GM19467 (cell line): ENCODE measurements around the gene RALGPS1.

Source experiments
- ATAC-seq: cut with Tn5 transposase; IDR thresholded peaks from one replicate; pipeline ENCODE4 v1.9.1; 2021; ENCODE audit warnings: mild to moderate bottlenecking, moderate library complexity; ENCODE audit not compliant: unreplicated experiment

RALGPS1 gene

DNA sequence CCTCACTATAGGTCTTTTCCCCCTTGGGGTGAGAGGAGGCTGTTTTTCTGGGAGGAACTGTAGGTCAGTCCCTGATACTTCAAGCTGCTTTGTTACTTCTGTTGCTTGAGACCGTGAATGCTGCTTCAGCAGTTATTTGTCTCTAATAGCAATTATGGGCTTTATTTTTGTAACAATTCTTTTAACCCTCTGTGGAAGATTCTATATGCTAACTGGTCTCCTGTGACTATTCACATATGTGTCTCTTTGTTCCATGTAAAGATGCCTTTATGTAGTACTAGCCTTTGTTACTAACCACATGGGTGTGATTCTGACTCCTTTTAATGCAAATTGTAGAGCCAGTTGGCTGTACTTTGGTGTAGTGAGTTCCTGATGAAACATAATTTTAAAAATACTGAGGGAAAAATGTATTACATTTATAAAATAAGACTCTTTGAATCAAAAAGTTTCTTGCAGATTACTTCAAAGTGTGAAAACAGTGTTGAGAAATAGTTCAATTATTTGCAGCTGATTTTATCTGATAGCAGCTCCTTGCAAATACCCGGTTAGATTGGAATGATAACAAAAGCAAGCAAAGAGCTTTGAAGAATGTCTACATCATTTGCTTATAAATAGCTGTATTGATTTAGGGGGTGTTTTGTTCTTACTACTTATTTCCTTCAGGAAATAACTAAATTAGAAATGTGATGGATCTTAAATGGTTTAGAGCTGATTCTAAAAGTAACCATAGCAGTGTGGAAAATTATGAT is 161.2 kb downstream of the RALGPS1 start:
- ATAC-seq, result no peak

DNA sequence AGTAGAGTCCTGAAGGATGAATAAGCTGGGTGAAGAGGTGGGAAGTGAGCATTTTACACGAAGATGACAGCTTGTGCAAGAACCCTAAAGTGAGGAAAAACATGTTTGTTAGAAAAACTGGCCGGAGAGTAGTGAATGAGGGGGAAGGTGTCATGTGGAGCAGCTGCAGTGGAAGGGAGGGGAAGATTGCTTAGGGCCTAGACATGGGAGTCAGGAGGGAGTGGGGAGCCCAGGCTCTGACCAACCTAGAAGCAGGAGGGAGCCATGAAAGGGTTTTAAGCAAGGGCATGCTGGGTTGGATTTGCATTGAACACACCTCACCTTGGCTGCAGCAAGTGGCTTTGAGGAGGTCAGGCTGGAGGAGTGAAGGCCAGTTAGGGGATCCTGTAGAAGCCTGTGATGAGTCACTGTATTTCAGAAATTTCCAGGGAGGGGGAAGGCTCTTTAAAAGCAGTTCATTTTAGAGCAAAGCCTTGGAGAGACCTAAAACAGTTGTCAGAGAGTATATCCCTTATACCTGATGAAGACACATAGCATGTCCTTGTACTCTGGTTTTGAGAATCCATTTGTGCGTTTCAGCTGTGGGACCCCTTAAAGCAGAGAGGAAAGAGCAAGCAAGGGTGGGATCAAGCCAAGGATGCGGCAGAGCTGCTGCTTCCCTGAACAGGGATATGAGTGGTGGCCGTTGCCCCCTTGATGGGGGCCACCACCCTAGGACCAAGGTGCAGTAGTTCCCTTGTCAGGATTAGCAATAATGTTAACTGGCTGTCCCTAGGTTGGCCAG is 162.5 kb downstream of the RALGPS1 start:
- no peak for ATAC-seq

DNA sequence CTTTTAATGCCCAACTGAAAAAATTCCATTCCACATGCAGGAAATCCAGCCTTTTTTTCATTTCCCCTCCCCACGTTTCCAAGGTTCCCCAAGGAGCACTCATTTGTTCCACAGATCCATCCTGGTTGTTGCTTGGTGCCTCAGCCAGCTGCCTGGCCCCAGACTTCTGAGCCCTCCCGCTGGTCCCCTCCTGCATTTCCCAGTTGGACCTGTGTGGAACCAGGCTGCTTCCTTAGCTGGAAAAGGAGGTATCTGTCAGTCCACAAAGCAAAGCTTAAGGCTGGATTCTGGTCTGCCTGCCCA is 163.0 kb downstream of the RALGPS1 start:
- ATAC-seq, result no peak

DNA sequence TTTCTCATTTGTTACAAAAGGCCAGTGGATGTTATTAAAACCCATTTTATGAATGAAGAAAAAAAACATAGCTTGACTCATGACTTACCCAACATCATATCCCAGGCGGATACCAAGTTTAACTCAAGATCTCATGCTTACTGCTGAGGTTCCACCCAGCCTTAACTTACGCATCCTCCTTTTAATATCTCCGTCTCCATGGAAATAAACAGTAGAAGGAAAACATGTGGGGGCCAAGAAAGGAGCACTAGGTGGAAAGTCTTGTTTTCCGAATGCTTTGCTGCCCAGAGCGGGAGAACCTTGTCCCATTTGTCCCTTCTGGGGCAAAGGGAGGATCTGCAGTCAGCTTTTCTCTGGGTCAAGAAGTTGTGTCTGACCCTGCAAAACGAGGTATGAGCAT is 163.8 kb downstream of the RALGPS1 start:
- no peak for ATAC-seq

DNA sequence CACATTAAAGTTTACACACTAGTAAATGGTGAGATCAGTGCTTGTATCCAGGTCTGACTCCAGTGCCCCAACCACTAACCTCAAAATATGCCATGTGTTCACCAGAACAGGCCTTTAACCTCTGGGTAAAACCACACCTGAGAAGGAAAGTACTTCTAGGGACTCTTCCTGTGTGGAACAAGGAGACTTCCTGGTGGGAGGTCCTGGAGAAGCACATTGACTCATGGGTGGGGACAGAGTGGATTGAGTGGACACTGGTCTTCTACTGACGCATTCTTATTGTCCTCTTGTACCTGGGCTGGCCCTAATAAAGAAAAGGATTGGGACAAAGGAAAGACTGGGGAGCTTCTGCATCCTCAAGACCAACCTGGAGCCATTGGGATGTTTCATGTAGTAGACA is 164.4 kb downstream of the RALGPS1 start:
- no peak for ATAC-seq

DNA sequence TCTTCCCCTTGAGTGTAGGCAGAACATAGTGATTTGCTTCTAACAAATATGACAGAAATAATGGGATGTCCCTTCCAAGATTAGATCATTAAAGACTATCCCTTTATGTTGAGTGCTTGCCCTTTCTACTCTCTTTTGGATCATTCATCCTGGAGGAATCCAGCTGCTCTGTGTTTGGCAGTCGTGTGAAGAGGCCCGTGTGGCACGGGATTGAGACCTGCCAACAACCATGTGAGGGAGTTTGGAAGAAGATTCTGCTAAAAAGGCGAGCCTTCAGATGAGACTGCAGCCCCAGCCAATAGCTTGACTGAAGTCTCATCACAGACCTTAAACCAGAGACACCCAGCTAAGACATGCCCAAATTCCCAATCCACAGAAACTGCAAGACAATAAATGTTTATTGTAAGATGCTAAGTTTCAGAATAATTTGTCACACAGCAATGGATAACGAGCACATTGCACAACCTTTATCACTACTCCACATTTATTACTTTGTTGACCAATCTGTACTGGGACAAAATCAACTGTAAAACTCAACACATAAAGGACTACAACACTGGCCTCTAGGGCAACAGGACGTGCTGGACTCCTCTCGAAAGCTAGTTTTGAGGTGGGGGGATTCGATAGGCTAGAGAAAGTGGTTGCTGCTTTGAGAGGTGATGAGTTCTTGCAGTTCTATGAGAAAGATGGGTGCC is 165.0 kb downstream of the RALGPS1 start:
- no peak for ATAC-seq

DNA sequence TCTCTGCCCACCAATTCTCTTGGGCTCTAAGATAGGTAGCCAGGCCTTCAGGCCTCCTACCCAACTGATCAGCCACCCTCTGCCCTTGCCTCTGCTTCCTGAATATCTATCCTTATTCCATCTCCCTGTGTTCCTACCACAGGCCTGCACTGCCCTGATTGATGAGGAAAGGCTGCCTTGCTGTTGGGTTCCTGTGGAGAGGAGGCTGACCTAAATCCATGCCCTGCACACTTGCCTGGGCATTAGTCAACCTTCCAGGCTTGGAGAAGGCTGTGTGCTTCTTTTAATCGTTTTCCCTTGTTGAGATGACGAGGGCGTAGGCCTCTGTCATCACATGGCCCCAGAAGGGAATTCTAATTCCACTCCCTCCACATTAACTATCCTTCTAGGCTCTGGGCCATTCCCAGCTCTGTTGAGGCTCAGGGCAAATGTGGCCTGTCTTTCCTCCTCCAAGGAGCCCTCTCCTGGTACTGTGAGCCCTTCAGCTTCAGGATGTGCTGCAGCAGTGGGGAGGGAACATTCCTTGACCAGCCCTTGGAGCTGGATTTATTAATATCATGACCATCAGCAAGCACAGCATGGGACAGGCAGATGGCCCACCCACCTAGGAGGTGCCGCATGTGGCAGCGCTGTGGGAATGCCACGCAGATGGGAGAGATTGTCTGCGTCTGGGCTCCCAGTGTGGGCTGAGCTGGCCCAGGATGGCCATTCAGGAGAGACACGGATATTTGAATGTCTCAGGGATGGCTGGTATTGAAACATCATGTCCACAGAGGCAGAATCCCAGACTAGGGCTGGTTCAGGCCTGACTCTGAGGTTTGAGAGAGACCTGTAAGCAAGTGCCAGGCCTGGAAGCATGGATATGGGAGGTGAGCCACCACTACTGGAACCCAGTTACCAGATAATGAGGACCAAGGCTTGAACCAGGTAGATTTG is 166.9 kb downstream of the RALGPS1 start:
- ATAC-seq, result no peak

DNA sequence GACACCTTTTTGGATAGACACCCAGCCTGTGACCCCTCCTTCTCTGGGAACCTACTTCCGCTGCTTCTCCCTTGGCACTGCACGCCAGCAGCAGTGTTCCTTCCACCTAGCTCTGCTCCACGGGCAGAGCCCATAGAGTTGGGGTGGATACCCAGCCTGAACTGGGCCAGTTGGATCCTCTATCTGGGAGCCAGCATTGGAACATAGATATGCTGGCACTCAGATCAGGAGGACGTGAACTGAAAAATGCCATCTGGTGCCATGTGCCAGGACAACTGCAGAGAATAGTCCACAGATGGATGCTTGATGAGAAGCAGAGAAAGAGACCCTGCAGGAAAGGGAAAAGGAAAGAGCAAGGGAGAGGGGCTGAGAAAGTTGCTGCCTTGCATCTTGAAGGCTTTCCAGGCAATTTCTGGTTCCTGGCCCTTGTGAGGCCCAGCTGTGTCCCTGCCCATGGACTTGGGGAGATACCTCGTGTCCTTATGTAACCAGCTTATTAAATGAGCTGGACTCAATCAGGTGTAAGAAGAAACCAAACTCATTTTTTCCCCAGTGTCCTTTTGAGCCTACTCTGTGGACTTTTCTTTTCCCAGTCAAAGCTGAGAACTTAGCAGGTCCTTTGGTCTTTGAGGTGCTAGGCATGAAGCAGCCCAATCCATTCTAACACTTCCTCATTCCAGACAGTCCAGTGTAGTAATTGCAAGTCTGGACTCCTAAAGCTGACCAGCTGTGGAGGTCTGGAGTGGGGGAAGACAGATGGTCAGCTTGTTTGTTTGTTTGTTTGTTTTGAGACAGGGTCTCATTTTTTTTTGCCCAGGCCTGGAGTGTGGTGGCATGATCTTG is 168.8 kb downstream of the RALGPS1 start:
- ATAC-seq, result no peak

DNA sequence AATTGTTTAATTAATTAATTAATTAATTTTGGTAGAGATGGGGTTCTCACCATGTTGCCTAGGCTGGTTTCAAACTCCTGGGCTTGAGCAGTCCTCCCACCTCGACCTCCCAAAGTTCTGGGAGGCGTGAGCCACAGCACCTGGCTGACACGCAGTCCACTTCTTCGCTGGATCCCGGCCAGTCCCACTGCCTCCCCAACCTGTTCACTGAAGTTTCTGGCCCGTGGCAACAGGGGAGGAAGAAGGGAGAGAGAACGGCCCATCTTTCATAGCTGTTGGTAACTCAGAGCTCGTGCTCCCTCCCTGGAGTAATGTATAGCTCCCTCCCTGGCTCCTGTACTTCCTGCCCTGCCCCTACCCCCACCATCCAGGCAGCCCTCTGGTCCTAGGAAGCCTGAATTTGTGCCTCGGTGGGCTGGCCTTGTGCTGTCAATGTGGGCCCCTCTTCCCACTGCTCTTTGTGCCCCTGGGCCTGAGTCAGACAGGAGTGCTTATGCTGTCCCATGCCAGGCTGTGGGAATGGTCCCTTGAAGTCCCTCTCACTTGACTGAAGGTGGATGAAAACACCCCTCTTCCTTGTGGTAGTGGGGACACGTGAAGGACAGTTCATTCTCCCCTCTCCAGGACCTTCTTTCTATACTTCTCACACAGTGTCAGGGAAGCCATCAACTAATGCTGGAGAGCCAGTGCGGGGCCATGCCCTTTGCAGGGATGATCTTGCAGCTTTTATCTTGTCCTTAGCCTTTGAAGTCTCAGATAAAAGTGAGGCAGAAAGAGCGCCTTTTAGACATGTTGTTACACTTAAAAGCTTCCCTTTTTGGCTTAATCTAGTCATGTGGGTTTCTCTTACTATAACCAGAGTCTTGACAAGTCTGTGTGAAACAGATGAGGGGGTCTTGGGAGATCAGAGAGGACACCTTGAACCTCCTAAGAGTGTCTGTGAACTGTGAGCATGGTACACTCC is 169.8 kb downstream of the RALGPS1 start:
- no peak for ATAC-seq

DNA sequence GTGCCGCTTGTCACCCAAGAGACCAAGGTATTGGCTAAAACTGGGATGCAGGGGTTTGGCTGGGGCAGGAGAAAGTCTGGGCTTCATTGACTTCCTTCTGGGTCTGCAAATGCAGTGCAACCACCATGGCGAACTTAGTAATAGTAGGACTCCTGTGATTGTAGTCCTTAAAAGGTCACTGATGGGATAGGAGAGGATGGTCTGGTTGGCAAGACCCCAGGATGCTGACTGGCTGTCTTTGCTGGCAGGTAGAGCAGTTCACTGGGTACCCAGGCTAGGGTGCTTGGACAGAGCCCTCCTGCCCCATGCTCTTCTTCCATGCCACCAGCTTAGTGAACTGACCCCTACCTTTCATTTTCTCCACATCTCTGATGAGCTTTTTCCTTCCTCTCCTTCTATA is 170.6 kb downstream of the RALGPS1 start:
- no peak for ATAC-seq

DNA sequence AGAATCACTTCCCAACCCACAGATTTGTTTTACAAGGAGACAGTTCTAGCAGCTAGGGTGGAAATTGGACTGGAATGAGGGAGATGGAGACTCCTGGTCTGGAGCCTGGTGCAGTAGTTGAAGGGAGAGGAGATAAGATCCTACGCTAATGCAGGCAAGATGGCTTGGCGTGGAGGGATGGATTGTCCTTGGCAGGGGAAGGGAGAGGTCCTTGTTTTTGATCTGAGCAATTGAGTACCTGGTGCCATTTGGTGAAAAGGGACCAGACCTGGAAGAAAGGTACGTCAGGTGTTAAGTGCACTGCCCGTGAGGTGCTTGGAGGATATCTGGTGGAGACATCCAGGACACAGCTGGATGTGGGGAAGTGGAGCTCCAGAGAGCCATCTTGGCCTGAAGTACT is 172.2 kb downstream of the RALGPS1 start:
- ATAC-seq, result no peak

DNA sequence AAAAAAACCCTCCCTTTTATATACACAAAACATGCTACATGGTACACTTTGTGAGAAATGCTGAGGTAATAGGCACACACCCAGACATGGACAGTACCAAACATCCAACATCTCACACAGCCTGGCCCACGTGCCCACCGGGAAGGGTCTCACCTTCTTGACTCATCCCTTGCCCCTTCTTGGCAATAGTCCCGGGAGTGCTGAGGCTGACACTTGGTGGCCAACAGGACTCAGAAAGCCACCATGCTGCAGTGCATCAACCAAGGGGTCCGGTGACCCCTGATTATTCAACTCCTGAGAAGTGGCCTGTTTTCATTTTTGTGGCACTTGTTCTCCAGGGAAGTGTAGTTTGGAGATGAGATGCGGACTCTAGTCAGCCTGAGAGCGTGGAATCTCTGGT is 172.8 kb downstream of the RALGPS1 start:
- no peak for ATAC-seq

DNA sequence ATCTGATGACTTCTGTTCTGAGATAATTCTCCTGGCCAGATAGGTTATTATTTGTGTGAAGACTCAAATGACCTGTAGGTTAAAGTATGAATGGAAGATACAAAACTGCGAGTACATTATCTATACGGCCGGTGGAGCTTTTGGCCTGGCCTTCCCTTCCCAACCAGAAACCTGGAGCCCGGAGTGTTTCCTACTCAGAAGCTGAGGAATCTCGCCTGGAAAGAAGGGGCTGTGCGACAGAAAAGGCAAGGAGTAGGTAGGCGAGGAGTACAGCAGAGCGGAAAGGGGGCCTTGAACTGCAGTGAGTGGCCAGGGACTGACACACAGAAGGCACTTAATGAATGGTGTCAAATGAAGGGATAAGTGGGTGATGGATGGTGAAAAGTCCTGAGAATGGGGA is 173.3 kb downstream of the RALGPS1 start:
- ATAC-seq, result no peak

DNA sequence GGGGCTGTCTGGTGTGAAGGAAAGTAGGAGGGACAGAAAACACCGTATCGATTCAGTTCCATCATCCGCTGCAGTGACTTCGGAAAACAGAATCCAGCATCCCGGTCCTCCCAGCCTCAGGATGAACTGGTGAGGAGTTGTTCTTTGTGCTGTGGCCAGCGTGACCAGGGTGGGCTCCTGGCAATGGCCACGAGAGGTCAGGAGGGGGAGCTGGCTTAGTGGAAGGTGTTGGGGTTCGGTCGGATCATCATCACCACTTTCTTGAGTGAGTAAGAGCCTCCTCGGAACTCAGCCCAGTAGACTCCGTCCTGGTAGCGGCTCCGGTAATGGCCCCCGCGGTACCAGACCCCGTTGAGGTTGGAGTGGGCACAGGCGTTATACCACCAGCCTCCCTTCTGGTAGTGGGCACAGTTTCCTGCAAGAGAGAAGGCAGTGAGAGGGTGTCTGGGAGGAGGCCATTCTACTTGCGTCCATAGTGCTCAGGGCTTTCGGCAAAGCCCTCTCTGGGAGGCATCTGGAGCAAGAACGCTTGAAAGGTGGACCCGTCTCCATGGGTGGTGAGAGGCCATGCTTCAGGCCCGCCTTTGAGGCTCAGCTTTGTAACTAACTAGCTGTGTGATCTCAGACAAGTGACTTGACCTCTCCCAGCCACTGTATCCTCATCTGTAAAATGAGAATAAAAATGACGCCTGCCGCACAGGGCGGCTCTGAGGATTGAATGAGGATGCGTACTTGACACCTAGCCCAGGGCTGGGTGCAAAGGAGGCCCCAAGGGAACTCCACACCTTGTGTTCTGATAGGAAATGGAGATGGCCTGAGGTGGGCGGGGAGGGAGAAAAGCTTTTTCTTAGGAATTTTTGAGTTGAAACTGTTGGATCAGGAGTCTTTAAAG is 174.4 kb downstream of the RALGPS1 start:
- no peak for ATAC-seq

DNA sequence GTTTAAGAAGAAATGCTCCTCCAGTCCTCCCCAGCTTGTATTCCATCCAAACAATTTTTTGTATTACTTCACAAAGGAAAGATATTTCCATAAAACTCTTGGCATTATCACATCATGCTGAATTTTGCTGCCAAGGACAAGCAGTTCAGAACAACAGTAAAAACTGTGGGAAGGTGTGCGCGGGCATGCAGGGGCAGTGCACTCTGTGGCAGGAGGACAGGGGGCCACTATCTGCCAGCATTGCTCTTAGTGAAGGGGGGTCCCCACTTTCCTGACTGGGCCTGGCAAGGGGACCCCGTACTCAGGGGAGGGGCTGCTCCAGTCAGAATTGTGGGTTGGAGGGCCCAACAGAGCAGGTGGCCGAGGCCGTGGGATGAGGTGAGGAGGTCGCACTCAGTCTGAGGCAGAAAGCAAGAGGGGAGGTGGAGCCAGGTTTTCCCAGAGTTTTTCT is 175.1 kb downstream of the RALGPS1 start:
- ATAC-seq, result no peak

DNA sequence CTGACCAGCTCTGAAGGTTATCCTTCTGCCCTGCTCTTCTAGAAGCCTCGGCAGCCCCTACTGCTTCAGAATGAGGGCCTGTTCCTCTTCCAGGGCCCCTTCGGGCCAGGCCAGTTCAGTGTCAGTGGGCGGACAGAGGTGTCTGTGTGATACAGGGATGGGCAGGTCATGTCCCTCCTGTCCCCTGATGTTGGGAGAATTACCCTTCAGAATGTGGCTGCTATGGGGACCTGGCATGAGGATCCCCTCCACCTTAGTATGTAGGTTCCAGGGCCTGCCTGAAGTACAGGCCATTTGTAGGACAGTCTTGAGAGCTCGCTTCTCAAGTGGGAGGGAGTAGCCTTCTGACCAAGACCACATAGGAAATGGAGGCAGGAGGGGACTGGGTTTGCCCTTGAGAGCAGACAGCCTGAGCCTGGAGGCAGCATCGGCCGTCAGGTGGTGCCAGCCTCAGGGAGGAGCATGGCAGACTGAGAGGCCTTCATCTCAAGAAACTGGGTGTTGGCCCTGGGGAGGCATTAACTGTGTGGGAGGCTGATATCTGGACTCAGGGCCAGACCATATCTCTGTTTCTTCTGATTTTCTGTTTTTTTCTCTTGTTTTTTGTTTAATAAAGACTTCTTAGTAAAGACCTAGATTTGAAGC is 175.9 kb downstream of the RALGPS1 start:
- no peak for ATAC-seq

DNA sequence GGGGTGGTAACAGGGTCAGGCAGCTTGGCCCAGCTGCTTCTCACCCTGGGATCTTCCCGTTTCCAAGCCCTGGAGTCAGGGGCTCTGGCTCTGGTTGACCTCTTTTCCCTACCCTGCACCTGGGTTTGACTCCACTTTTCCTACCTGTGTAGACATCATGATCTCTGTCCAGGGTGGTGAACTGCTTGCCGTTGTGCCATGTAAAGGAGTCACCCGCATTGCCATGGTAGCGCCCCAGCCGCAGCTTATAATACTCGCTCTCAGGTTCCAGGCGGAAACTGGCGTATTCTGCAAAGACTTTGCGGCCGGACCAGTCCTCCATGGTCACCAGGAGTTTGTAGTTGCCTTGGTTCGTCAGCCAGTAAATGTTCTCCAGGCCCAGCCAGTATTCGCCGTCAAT is 176.9 kb downstream of the RALGPS1 start:
- no peak for ATAC-seq
